Uterus (tissue), 2 donors: ENCODE measurements around the gene PLEKHG1.

Experiments used
- POLR2A ChIP-seq, 2 donors: fragments of 450-650 bp; IDR thresholded peaks; one replicate each; pipeline ENCODE4 v1.6.1; 2016; ENCODE audit warnings: antibody characterized with exemption in 2 of 2, mild to moderate bottlenecking in 1 of 2, moderate library complexity in 1 of 2
- TF ChIP-seq, protein P1 (sequence below), 4 experiments: fragments of 200-600 bp in 2 of 4; fragments of 450-650 bp in 2 of 4; sonication (generic) in 2 of 4; IDR thresholded peaks; one replicate each; pipeline ENCODE4 v1.5.1; 2016 to 2019; ENCODE audit warnings: antibody characterized with exemption in 4 of 4, mild to moderate bottlenecking in 2 of 4, moderate library complexity in 1 of 4

DNA sequence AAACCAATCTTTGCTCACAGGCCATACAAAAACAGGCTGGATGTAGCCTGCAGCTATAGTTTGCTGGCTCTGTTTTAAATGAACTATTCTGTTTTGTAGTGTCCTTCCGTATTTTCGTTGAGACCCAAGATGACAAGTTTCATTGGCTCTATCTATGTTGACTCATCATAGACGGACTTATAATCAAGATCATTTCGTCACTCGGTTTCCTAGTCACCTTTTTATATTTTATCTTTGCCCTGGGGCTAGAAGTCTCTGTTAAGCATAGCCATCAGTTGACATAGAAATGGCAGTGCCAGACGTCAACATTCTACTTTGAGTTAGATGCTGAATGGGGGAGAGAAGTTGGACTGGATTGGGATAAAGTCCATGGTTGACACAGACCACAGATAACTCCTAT lies 4.8 kb downstream of the PLEKHG1 start:
- TF ChIP-seq, protein P1, sequence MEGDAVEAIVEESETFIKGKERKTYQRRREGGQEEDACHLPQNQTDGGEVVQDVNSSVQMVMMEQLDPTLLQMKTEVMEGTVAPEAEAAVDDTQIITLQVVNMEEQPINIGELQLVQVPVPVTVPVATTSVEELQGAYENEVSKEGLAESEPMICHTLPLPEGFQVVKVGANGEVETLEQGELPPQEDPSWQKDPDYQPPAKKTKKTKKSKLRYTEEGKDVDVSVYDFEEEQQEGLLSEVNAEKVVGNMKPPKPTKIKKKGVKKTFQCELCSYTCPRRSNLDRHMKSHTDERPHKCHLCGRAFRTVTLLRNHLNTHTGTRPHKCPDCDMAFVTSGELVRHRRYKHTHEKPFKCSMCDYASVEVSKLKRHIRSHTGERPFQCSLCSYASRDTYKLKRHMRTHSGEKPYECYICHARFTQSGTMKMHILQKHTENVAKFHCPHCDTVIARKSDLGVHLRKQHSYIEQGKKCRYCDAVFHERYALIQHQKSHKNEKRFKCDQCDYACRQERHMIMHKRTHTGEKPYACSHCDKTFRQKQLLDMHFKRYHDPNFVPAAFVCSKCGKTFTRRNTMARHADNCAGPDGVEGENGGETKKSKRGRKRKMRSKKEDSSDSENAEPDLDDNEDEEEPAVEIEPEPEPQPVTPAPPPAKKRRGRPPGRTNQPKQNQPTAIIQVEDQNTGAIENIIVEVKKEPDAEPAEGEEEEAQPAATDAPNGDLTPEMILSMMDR (IDR thresholded peaks at IDR 0.05) = no peak
- TF ChIP-seq POLR2A (IDR thresholded peaks at IDR 0.05) = no peak
